Type B pancreatic cell (in vitro differentiated cells): ENCODE data around the gene SIPA1L3. TPM values are rescaled to one million over a fixed set of nuclear protein-coding genes. Genes with fewer than 3 reads are reported as not detected.

Experiments used
- DNase-seq: peaks from one replicate; pipeline ENCODE4 v3.0.0; 2021; ENCODE audit warnings: mixed read lengths; ENCODE audit not compliant: unreplicated experiment; ENCODE audit errors: extremely low spot score
- H3K27ac Mint-ChIP-seq: 2 replicates; pipeline ENCODE4 v1.8.0; 2021; ENCODE audit warnings: mild to moderate bottlenecking, mixed read lengths
- H3K27me3 Mint-ChIP-seq: 2 replicates; pipeline ENCODE4 v1.8.0; 2021; ENCODE audit warnings: mixed read lengths
- H3K36me3 Mint-ChIP-seq: 2 replicates; pipeline ENCODE4 v1.8.0; 2021; ENCODE audit warnings: mixed read lengths
- H3K4me1 Mint-ChIP-seq: one replicate; pipeline ENCODE4 v1.8.0; 2021; ENCODE audit warnings: mixed read lengths; ENCODE audit not compliant: unreplicated experiment
- H3K4me3 Mint-ChIP-seq: 2 replicates; pipeline ENCODE4 v1.8.0; 2021; ENCODE audit warnings: mild to moderate bottlenecking, mixed read lengths
- H3K9me3 Mint-ChIP-seq: 2 replicates; pipeline ENCODE4 v1.8.0; 2021; ENCODE audit warnings: mixed read lengths
- CTCF ChIP-seq: fragments of 200-600 bp; sonication (generic); conservative IDR thresholded peaks from 2 replicates; pipeline ENCODE4 v1.5.0; 2021; ENCODE audit warnings: antibody characterized with exemption, mild to moderate bottlenecking
- total RNA-seq: library from RNA; stranded (reverse); gene quantifications from 2 replicates; pipeline ENCODE4 v1.2.1, GENCODE V29; 2021; ENCODE audit warnings: low replicate concordance

The SIPA1L3 gene
- total RNA-seq, 1 donor from 2014 or later, result 53.7 TPM

GRCh38 chr19:38125238-38125637 is 218.2 kb downstream of the SIPA1L3 start:
- Mint-ChIP-seq H3K9me3 (peaks cover 5% of the 10 kb centered on the region), H3K4me3 (no peak overlapping the region), H3K4me1 (no peaks in the 10 kb centered on the region), H3K27me3 (no peaks in the 10 kb centered on the region), H3K27ac (no peak overlapping the region), H3K36me3 (peaks cover 16% of the 10 kb centered on the region)
- DNase-seq, result no peak
- TF ChIP-seq CTCF, result no peak

- no peaks in the 10 kb centered on the region for H3K9me3 Mint-ChIP-seq
- no peak for DNase-seq
- no peak overlapping the region for H3K4me3 Mint-ChIP-seq
- no peak overlapping the region for H3K27ac Mint-ChIP-seq
- no peak for TF ChIP-seq CTCF
- peaks cover 10% of the 10 kb centered on the region for H3K36me3 Mint-ChIP-seq
- H3K27me3 Mint-ChIP-seq, result no peaks in the 10 kb centered on the region
- peaks cover 15% of the 10 kb centered on the region for H3K4me1 Mint-ChIP-seq
Observed at GRCh38 chr19:38130399-38130798, 223.4 kb downstream of the SIPA1L3 start.

GRCh38 chr19:38132781-38133180 is 225.8 kb downstream of the SIPA1L3 start:
- Mint-ChIP-seq H3K27ac (peak overlapping the region; percentile 7), H3K9me3 (no peaks in the 10 kb centered on the region), H3K27me3 (no peaks in the 10 kb centered on the region), H3K36me3 (peaks cover 10% of the 10 kb centered on the region), H3K4me1 (peaks cover 16% of the 10 kb centered on the region), H3K4me3 (no peak overlapping the region)
- no peak for DNase-seq
- TF ChIP-seq CTCF, result no peak

DNA sequence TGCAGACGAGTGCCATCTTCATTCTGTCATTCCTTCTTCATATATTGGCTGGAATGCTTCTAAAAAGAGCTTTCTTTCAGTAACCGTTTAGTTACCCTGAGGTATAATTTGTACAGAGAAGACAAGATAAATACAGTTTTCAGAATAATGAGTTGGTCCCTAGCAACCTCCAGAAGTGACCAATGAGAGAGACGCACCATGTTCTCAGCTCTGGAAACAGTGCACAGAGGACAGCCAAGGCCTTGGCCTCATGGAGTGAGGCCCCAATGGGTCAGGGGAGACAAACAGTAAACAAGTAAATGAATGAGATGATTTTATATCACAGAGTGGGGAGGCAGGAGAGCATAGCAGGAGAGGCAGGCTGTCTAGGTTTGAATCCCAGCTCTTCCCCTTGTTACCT is 226.3 kb downstream of the SIPA1L3 start:
- H3K27ac Mint-ChIP-seq, result peak overlapping the region; percentile 7
- H3K36me3 Mint-ChIP-seq, result peaks cover 10% of the 10 kb centered on the region
- no peaks in the 10 kb centered on the region for H3K27me3 Mint-ChIP-seq
- TF ChIP-seq CTCF, result no peak
- H3K4me3 Mint-ChIP-seq, result no peak overlapping the region
- DNase-seq, result no peak
- H3K4me1 Mint-ChIP-seq, result peaks cover 16% of the 10 kb centered on the region
- H3K9me3 Mint-ChIP-seq, result no peaks in the 10 kb centered on the region

- Mint-ChIP-seq H3K4me3 (no peak overlapping the region), H3K27ac (no peak overlapping the region)
Observed at GRCh38 chr19:38134540-38135149, 227.6 kb downstream of the SIPA1L3 start.

More at GRCh38 chr19:38134540-38135149, 227.6 kb downstream of the SIPA1L3 start:
- Mint-ChIP-seq H3K27me3 (no peaks in the 10 kb centered on the region), H3K9me3 (no peaks in the 10 kb centered on the region), H3K36me3 (peaks cover 16% of the 10 kb centered on the region), H3K4me1 (peaks cover 16% of the 10 kb centered on the region)
- TF ChIP-seq CTCF, result peak; percentile 76
- no peak for DNase-seq
